NCI-H187 (cell line): ENCODE results near the gene CHMP2A.

Experiments
- DNase-seq, 2 experiments: peaks; one replicate each; lab custom pipeline; 2025; lab: John Stamatoyannopoulos, UW

The CHMP2A gene

GRCh38 chr19:58538257-58539168 lies 16.4 kb downstream of the CHMP2A start:
- no peak for DNase-seq

DNA sequence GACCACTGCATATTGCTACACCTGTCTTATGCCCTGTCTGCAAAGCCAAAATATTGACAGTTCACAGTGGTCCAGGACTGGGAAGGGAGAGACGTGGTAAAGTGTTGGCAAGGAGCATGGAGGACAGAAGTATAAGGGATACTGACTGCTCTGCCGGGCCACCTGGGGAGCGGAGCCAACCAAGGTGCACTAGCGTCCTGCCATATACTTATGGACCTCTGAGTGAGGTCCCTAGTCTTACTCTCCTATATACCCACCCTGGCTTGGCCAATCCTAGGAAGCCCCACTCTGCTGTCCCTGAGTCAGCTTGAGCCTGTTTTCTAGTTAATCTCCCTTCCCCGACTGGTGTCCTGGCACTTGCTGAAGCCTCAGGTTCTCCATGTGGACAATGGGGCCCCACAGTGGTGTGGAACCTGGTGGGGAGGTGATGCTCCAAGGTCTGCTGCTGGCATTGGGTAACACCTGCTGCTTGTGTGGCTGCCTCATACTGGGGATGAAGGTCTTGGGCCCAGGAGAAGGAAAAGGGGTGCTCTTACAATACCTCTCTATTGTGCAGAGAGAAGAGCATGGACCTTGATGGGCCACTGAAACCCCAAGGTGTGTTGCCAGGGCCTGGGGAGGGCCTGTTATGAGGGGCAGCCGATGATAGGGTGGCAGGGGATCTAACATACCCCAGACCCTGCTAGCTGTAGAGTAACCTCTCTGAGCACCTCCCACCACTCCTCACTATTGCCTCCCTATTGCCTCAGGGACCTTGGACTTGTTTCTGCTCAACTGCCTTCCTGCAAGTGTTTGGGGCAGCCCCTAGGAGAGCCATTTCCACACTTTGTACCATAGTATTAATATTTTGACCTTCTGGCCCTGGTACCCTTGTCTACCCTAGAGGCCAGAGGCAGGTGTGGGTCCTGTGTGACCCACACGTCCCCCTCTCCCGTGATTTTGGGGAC lies 17.8 kb downstream of the CHMP2A start:
- no peak for DNase-seq

DNA sequence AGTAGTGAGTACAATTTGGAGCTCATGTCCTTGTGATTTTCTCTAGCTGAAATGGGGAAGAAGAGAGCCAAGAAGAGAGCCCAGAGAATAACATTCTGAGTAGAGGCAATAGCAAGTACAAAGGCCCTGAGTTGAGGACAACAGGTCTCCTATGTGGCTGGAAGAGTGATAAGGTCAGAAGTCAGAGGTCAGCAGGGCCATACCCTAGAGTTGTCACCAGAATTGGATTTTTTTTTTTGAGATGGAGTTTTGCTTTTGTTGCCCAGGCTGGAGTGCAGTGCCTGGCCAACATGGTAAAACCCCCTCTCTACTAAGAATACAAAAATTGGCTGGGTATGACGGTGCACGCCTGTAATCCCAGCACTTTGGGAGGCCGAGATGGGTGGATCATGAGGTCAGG lies 19.0 kb downstream of the CHMP2A start:
- DNase-seq, result no peak

DNA sequence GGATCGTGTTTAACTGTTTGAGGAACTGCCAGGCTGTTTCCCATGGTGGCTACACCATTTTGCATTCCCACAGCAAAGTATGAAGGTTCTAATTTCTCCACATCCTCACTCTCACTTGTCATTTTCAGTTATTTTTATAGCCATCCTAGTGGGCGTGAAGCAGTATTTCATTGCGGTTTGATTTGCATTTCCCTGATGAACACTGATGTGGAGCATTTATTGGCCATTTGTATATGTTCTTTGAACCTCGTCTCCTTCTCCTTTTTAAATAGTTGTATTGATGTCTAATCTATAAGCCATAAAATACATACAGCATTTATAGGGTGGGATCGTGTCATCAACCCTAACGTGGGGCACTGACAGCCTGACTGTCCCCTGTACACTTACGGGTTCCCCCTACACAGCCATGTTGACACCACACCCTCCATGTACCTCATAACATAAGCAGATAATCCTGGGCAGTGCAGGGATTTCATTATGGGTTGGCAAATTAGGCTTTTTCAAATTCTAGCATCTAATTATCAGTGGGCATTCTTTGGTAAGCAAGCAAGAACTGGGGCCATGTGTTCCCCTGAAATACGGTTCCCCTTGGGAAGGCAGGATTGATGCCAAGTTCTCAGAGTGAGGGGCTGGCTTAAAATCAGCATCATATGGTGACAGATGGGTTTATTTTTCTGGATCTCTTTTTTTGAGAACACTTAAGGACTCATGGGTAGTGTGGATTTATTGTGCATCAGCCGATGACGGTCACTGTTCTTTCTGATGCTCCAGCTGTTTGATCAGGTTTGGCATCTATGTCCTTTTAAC lies 23.7 kb downstream of the CHMP2A start:
- DNase-seq, result no peak

DNA sequence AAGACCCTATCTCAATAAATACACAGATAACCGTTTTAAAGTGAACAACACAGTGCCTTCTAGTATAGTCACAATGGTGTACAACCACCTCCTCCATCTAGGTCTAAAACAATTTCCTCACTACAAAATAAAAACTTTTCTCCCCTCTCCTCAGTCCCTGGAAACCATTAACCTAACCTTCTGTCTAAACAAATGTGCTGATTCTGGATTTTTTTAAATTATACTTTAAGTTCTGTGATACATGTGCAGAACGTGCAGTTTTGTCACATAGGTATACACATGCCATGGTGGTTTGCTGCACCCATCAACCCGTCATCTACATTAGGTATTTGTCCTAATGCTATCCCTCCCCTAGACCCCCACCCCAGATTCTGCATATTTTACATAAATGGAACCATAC lies 25.5 kb downstream of the CHMP2A start:
- DNase-seq, result no peak

GRCh38 chr19:58522709-58523108 lies 32.2 kb downstream of the CHMP2A start:
- no peak for DNase-seq

DNA sequence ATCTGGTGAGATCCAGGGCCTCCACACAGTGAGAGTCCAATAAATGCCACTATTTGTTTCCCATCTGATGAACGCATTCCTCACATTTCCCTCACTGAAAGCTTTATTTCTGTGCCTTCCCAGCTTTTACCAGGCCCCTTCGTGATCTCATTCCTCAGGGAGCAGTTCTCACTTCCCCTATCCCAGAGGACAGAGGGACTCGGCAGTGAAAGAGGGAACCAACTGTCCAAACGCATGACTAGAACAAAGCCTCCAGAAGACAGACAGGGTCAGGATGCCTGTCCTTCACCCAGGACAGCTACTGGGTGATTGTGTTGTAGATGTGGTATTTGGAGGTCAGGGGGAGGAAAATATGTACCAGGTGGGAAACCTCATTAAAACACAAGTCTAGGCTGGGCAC lies 33.3 kb downstream of the CHMP2A start:
- no peak for DNase-seq

- DNase-seq, result peak in 1 of 2 experiments; percentile 45
Observed at GRCh38 chr19:58520257-58520599, 34.7 kb downstream of the CHMP2A start.

DNA sequence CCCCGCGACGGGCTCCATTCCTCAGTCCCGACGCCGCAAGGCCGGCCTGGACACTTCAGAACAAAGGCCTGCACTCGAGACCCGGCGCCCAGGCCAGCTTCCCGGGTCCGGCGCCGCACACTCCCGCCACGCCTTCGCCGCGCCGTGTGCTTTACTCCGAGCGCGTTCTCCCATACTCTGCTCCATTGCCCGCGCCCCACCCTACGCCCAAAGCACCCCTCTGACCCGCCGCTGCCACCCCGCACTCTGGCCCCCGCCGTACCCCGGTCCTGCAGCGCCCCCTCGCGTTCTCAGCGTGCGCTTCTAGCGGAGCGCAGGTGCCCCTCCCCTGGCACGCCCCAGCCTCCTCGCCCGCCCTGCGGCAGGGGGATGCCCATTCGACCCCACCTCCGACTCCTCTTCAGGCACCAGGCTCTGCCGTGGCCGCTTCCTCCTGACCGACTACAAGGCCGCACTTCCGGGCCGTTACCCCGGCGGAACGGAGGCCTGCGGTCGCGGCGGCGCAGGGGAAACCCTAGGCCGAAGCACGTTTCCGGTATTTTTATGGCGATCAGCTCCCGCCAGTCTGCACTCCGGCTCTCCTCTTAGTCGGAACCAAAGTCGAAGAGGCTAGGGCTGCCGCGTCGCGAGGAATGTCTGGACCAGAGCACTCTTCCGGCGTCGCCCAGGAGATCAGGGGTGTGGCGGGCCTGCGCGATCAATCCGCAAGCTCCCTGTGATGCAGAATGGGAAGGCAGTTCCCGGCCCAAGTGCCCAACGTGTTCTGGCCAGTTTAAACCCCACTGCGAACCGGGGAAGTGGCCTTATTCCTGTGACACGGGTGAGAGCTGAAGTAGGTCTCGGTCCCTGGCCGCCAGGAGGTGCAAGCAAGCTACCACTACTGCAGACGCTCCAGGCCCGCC lies 35.3 kb downstream of the CHMP2A start, which contains the start of gene ZBTB45:
Gene ZBTB45 (minus strand): TSS at position 456 of the 902 bp plus-strand sequence. CDS start 2,137 bp downstream, outside the sequence.
- peak; percentile 84 to 93 for DNase-seq

DNA sequence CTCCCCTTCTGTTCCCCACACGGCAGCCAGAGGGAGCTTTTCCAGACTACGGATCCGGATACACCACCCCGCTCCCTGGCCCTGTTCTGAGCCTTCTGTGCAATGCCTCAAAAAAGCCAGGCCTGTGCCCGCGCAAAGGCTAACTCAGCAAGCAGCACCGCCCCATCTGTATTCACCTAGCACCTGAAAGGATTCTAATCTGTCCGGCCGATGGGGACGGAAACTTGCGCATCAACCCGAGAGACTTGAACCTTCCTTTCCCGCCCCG lies 35.9 kb downstream of the CHMP2A start:
- peak in 1 of 2 experiments; percentile 51 for DNase-seq

DNA sequence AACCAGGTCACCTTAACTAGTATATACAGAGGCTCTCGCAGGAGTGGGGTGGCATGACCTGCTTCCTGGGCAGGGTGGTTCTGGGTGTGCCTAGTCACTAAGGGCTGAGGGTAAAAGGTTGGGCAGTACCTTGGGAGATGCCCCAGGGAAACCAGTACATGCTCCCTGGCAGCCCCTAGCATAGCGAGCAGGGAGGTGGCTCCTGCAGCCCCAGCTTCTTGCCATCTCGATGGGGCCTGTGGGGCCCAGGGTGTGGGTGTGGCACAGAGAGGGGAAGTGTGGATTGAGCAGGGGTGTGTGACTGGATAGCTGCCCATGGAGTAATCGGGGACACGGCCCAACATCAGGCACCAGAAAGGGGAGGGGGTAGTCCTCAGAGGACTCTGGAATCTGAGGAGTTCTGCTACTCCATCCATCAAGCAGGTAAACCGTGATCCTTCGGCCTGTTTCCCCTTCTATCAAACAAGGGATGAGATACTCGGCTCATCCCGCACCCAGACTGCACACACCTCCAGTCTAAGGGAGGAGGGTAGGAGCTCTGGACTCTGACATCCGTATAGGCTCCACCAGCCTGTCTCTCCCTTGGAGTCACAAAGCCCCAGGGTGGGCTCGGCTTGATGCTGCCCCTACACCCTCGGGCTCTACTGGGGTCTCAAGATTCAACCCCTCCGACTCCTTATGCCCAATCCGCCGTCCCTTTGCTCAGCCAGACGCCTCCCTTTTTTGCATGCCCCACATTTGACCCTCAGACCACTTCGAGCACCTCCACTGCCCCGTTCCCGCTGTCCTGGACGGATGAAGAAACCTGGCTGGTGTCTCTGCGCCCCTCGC lies 36.4 kb downstream of the CHMP2A start:
- DNase-seq, result no peak

DNA sequence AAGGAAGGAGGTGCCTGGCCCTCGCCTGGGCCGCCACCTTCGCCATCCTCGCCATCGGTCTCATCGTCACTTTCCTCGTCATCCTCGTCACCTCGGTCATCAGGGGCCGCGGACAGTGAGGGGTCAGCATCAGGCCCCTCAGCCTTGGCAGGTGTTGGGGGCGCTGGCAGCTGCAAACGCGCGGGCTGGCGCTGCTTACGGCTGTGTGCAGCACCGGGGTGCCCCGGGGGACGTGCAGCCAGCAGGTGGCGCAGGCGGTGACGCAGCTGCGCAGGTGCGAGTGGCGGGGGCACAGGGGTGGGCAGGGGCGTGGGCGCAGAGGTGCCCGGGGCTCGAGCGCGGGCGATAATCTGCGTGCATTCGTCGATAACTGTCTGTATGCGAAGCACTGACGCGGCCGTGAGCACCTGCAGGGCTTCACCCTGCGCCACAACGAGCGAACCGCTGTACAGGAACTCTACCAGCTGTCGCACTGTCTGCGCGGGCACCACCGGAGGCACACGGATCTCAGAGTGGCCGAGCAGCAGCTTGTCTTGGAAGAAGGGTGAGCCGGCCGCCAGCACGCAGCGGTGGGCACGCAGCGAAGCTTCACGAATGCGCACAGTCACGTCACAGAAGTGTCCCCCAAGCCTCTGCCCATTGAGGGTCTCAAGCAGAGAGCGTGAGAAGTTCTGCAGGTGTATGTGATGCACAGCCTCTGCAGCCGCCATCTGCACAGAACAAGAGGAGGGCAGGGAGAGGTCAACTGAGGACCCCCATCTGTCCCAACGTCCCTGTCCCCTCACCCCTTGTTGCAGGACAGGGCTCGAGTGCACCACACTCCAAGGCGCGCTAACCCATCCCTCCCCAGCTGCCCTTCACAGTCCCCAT lies 37.7 kb downstream of the CHMP2A start:
- no peak for DNase-seq

DNA sequence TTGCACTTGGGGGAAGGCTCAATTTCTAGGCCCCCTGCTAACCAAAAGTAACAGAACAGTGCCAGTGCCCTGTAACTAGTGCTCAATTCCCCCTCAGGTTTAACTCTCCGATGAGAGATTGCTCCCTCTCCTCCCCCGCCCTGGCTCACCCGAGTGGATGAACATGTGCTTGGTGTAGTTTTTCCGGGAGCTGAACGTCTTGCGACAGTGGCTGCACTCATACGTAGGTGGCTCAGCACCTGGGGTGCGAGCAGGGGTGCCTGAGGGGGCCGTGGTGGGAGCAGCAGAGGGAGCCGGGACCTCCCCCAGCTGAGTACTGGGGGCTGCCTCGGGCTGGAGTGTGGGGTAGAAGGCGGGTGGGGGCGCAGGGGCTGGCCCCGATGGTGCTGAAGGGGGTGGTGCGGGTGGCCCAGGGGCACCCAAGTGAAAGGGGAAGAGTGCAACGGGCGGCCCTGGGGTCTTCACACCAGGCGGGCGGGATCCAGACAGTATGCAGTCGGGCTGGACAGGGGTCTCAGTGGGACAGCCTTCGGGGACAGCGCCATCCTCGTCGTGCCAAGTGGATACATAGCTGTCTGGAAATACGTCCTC lies 38.6 kb downstream of the CHMP2A start:
- DNase-seq, result no peak

DNA sequence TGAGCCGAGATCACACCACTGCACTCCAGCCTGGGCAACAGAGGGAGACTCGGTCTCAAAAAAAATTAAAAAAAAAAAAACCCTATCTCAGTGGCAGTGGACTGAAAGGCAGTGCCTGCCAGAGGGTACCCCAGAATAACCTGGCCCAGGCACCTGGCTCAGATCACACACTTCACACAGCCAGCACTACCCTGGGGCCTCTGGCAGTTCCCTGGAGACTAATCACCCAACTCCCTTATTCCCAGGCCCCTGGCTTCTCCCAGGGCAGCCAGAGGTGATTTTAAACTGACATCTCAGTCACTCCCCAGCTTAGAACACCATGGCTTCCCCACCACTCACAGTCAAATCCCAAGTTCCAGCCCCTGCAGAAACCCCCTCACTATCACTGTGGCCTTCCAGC lies 39.6 kb downstream of the CHMP2A start:
- no peak for DNase-seq

GRCh38 chr19:58514564-58515022 lies 40.3 kb downstream of the CHMP2A start:
- no peak for DNase-seq

GRCh38 chr19:58513694-58514563 lies 41.0 kb downstream of the CHMP2A start:
- DNase-seq, result peak; percentile 86 to 89

GRCh38 chr19:58513213-58513693 lies 41.7 kb downstream of the CHMP2A start:
- no peak for DNase-seq
